Osteoblast (primary cell): ENCODE measurements around the gene FLT4. TPM values are rescaled to one million over a fixed set of nuclear protein-coding genes. Genes with fewer than 3 reads are reported as not detected.

Experiments used
- DNase-seq: peaks from one replicate; pipeline ENCODE4 v3.0.0; 2011; ENCODE audit warnings: low spot score, mixed read lengths; ENCODE audit not compliant: insufficient read length; ENCODE audit errors: missing footprints
- H2AFZ ChIP-seq: 2 replicates; pipeline ENCODE4 v1.6.0; 2011; ENCODE audit warnings: mild to moderate bottlenecking, low read length
- H3K27ac ChIP-seq: 2 replicates; pipeline ENCODE4 v1.5.1; 2011; ENCODE audit warnings: mild to moderate bottlenecking, low read depth, low read length, moderate library complexity
- H3K27me3 ChIP-seq: 2 replicates; pipeline ENCODE4 v1.6.0; 2012; ENCODE audit warnings: mild to moderate bottlenecking, control low read depth, inconsistent platforms, low read length, moderate library complexity; ENCODE audit not compliant: insufficient read depth
- H3K36me3 ChIP-seq: 2 replicates; pipeline ENCODE4 v1.5.1; 2011; ENCODE audit warnings: mild to moderate bottlenecking, low read length, control low read depth, moderate library complexity; ENCODE audit not compliant: insufficient read depth
- H3K4me1 ChIP-seq: 2 replicates; pipeline ENCODE4 v1.5.1; 2011; ENCODE audit warnings: mild to moderate bottlenecking, low read length, control low read depth, moderate library complexity; ENCODE audit not compliant: insufficient read depth
- H3K4me2 ChIP-seq: 2 replicates; pipeline ENCODE4 v1.6.0; 2011; ENCODE audit warnings: mild to moderate bottlenecking, low read length; ENCODE audit not compliant: insufficient read depth
- H3K4me3 ChIP-seq: fragments of 200-600 bp; sonication (generic); 3 replicates; pipeline ENCODE4 v1.5.1; 2012; ENCODE audit warnings: mild to moderate bottlenecking, low read length, inconsistent platforms; ENCODE audit not compliant: insufficient read depth
- H3K79me2 ChIP-seq: 2 replicates; pipeline ENCODE4 v1.6.0; 2012; ENCODE audit warnings: mild to moderate bottlenecking, low read length, control low read depth, inconsistent platforms; ENCODE audit not compliant: insufficient read depth
- H3K9me3 ChIP-seq: 2 replicates; pipeline ENCODE4 v1.5.1; 2011; ENCODE audit warnings: low read depth, low read length, control low read depth
- H4K20me1 ChIP-seq: 2 replicates; pipeline ENCODE4 v1.6.0; 2012; ENCODE audit warnings: mild to moderate bottlenecking, low read length, control low read depth; ENCODE audit not compliant: insufficient read depth
- CTCF ChIP-seq: IDR thresholded peaks from 2 replicates; pipeline ENCODE4 v1.5.1; 2011; ENCODE audit warnings: mild to moderate bottlenecking, low read depth, low read length, moderate library complexity; ENCODE audit errors: extremely low read depth
- total RNA-seq: library from RNA; depleted of rRNA; stranded (reverse); fragments of >200 nt; gene quantifications from 2 replicates; pipeline ENCODE4 v1.2.3, GENCODE V29; 2012

The FLT4 gene
- total RNA-seq, 1 donor: not detected

GRCh38 chr5:180626661-180627385 lies 22.6 kb downstream of the FLT4 start:
- Histone ChIP-seq H3K4me3 (no peak overlapping the region), H3K9me3 (no peaks in the 10 kb centered on the region), H3K4me2 (no peak overlapping the region), H3K27ac (no peak overlapping the region), H3K27me3 (no peaks in the 10 kb centered on the region), H4K20me1 (no peaks in the 10 kb centered on the region), H3K36me3 (no peaks in the 10 kb centered on the region), H3K4me1 (no peaks in the 10 kb centered on the region), H3K79me2 (no peaks in the 10 kb centered on the region), H2AFZ (no peak overlapping the region)
- DNase-seq: no peak
- no peak for TF ChIP-seq CTCF

- Histone ChIP-seq H3K79me2 (no peaks in the 10 kb centered on the region), H3K4me3 (no peak overlapping the region), H4K20me1 (no peaks in the 10 kb centered on the region), H3K4me1 (no peaks in the 10 kb centered on the region), H3K4me2 (no peak overlapping the region), H3K36me3 (no peaks in the 10 kb centered on the region), H3K27ac (no peak overlapping the region), H3K9me3 (no peaks in the 10 kb centered on the region), H2AFZ (no peak overlapping the region), H3K27me3 (no peaks in the 10 kb centered on the region)
- TF ChIP-seq CTCF: no peak
- no peak for DNase-seq
Observed at GRCh38 chr5:180625791-180626660, 23.4 kb downstream of the FLT4 start.

- no peak for DNase-seq
- Histone ChIP-seq H3K27ac (no peak overlapping the region), H3K9me3 (no peaks in the 10 kb centered on the region), H3K79me2 (no peaks in the 10 kb centered on the region), H4K20me1 (no peaks in the 10 kb centered on the region), H3K27me3 (no peaks in the 10 kb centered on the region), H3K4me1 (no peaks in the 10 kb centered on the region), H3K36me3 (no peaks in the 10 kb centered on the region), H3K4me2 (no peak overlapping the region), H2AFZ (no peak overlapping the region), H3K4me3 (no peak overlapping the region)
- TF ChIP-seq CTCF: no peak
Observed at GRCh38 chr5:180625125-180625790, 24.1 kb downstream of the FLT4 start.
